ENCODE results near the gene ZSCAN30. TPM values are rescaled to one million over a fixed set of nuclear protein-coding genes. Genes with fewer than 3 reads are reported as not detected.

ZSCAN30 gene
- total RNA-seq, 1 experiment from 2014 or later, result 4.8 TPM

DNA sequence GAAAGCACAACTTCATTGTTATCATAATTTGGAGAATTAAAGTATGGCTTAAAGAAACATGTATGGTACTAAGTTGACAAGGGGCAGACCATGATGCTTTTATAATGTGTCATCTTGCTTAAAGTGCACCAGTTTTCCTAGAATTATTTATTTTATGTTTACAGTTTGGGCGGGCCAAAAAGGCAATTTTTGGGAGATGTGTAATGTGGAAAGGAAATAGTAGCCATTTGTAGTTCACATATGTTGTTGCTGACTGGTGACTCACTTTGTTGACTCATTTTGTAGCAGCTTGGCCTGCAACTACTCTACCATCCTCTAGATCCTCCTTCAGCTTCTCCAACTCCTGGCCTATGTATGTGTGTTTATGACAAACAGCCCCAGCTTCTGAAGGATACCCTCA lies 7.7 kb downstream of the ZSCAN30 start:
- peak; percentile 22 for DNase-seq (ENCODE audit: low spot score)

DNA sequence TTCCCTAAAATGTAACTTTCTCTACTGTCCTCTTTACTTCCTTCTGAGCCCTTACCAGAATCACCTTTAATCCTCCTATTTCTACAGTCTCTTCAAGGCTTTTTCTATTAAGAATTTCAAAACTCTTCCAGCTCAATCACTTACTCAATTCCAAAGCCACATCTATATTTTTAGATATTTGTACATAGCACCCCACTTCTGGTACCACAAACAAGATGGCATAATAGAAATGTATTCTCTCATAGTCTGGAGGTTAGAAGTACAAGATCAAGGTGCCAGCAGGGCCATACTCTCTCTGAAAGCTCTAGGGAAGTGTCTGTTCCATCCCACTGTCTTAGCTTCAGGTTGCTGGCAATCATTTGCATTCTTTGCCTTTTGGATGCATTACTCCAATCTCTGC lies 11.1 kb downstream of the ZSCAN30 start:
- no peak for DNase-seq (ENCODE audit: low spot score)

DNA sequence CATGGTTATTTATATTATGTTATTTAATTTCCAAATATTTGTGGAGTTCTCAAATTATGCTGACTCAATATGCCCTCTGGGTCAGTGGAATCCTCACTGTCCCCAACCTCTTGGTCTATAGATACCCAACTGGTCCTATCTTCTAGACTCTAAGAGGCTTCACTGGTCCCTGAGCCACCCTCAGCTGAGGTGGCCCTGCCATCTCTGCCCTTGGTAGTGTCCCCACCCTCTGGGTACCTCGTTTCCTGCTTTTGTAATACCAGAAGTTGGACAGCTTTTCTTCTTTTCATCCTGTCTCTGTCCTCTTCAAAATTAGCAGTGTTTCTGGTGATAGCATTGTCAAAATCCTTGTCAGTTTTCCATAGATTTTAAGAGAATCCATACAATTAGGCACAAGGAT lies 11.9 kb downstream of the ZSCAN30 start:
- no peak for DNase-seq (ENCODE audit: low spot score)

DNA sequence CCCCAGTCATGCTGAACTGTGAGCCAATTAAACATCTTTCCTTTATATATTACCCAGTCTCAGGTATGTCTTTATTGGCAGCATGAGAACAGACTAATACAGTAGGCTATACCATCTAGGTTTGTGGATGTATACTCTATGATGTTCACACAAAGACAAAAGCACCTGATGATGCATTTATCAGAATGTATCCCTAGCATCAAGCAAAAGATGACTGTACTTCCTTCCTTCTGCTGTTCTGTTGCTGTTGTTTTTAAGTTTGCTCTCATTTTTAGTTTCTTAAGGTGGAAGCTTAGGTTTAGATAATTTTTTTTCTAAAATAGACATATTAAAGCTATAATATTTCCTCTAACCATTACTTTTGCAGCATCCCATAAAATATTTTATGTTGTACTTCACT lies 12.4 kb downstream of the ZSCAN30 start:
- DNase-seq (ENCODE audit: low spot score), result no peak

DNA sequence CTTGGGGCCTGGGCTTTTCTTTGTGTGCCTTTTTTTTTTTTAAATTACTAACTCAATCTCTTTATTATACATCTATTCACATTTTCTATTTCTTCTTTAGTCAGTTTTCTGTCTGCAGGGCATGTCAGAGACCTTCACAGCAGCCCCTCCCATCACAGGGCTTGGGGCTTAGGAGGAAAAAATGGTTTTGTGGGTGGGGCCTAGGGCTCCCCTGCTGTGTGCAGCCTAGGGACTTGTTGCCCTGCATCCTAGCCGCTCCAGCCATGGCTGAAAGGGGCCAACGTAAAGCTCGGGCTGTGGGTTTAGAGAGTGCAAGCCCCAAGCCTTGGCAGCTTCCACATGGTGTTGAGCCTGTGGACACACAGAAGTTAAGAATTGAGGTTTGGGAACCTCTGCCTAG lies 13.8 kb downstream of the ZSCAN30 start:
- DNase-seq (ENCODE audit: low spot score), result no peak

DNA sequence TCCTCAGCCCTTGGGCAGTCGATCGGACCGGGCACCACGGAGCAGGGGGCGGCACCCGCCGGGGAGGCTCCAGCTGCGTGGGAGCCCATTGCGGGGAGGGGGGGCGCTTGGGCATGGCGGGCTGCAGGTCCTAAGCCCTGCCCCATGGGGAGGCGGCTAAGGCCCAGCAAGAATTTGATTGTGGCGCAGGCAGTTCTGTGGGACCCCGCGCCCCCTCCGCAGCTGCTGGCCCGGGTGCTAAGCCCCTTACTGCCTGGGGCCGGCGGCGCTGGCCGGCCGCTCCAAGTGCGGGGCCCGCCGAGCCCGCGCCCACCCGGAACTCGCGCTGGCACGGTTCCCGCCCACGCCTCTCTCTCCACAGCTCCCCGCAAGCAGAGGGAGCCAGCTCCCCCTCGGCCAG lies 18.4 kb downstream of the ZSCAN30 start:
- DNase-seq (ENCODE audit: low spot score), result no peak

DNA sequence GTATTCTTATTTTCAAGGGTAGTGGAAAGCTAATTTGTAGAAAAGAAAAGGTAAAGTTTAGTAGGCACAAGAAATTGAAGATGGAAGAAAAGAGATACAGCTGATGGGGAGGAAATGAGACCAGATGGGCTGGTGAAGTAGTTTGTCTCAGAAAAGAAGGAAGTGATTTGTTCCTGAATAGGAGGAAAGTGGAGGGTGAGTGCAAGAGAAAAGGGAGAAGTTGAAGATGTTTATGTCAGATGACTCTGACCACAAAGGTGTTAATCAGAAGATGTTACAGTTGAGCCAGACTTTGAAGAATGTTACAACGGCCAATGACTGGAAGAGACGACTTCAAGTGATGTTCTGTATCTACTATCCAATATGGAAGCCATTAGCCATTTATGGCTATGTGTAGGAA lies 21.2 kb downstream of the ZSCAN30 start:
- no peak for DNase-seq (ENCODE audit: low spot score)

DNA sequence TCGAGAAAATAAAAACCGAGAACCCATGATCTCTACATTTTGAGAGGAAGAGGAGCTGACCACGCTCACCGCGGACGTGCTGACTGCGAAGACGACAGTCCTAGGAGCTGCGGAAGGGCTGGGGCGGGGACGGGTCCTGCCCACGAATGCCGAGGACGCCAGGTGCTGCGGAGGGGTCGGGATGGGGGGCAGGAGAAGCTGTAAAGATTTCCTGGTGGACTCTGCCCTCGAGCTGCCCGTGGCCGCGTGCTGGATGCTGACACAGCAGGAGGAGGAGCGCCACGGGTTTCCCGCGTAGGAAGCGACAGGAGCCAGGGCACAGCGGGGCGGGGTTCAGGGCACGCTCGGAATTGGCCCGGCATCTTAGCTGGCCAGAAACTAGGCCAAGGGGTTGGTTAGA lies 22.2 kb downstream of the ZSCAN30 start:
- no peak for DNase-seq (ENCODE audit: low spot score)

DNA sequence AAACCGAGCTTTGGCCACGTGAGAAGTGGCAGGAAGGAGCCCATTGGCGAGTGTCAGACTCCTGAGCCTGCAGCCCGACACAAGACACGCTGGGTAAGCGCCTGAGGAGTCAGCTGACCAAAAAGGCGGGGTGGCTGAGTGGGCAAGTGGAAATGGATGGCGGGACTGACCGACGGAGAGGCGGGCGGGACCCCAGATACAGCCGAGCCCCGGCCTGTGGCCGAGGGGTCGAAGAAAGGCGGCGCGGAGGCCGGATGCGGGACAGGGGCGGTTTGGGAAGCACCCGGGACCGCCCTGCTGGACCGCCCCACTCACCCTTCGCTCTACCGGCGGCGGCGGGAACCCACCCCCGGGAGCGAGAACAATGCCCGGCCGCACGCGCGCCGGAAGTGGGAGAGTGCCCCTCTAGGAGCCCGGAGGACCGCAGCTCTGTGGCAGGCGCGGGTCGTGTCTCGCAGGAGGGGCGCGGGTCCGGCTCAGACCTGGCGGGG lies 22.8 kb downstream of the ZSCAN30 start:
- no peak for DNase-seq (ENCODE audit: low spot score)

DNA sequence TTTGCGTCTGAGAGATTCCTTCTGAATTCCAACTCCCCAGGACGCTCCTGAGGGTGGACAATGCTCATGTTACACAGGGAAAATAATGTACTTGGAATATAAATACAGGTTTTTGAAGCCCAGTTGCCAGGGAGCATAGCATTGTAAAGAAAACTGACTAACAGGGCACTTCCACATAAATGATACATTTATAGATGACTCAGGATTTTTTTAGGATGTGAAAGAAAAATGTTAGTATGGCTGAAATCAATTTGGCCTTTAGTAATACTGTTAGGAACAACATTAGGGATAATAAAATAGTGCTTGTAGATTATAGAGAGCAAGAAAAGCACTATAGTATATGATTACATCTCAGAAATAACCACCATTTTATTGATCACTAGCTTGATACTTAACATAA lies 25.6 kb downstream of the ZSCAN30 start:
- no peak for DNase-seq (ENCODE audit: low spot score)

DNA sequence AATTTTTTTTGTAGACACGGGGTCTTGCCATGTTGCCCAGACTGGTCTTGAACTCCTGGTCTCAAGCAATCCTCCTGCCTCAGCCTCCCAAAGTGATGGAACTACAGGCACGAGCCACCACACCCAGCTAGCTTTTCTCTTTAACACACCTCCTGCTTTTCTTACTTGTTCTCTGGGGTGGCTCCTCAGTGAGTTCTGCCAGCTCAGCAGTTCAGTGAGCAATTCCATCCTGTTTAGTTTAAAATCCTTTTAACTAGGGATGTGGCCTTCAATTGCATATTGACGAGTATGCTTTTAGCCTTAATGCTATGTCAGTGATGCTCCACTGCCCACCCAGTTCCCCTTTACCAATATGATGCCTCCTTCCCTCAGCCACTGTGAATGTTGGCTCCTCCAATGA lies 33.1 kb downstream of the ZSCAN30 start:
- no peak for DNase-seq (ENCODE audit: low spot score)

DNA sequence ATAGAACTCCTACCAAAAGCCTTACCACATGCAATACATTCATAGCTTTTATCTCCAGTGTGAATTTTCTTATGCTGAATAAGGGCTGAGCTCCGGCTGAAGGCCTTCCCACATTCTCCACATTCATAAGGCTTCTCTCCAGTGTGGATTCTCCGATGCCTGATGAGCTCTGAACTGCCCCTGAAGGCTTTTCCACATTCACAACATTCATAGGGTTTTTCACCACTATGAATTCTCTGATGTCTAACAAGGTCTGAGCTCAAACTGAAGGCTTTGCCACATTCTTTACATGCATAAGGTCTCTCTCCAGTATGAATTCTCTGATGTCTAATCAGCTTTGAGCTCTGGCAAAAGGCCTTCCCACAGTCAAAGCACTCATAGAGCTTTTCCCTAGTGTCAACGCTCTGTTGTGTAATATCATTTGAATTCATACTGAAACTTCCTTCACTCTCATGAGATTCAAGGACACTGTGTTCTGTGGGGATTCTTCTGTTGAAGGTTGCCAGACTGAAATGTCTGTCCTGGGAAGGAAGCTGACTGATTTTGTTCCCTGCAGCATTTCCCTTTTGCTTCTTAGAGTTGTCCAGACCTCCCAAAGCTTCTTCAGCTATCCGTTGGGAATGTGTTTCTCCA lies 36.3 kb downstream of the ZSCAN30 start:
- DNase-seq (ENCODE audit: low spot score), result no peak

DNA sequence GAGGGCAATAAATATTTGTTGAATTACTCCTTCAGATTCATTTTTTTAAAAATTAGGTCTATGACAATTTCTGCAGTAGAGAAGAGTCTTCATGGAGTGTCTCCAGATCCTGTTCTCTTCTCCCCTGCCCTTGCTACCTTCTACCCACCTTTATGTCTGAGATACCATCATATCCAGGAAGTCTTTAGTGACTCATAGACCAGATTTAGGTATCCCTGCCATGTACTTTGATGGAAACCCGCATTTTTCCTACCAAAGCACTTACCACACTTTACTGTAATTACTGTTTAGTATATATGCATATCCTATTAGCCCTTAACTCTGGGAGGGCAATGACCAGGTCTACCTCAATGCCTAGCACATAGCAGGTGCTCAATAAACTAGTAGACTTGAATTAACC lies 37.6 kb downstream of the ZSCAN30 start:
- no peak for DNase-seq (ENCODE audit: low spot score)

DNA sequence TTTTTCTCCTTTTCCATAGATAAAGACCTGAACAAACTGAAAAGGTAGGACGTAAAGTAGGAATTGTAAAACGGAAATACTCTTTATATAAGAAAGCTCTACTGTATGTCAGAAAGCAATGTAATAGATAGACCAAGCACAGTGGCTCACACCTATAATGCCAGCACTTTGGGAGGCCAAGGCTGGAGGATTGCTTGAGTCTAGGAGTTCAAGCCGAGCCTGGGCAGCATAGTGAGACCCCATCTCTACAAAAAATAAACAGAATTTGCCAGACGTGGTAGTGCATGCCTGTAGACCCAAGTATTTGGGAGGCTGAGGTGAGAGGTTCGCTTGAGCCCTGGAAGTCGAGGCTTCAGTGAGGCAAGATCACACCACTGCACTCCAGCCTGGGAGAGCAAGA lies 41.6 kb downstream of the ZSCAN30 start:
- DNase-seq (ENCODE audit: low spot score), result no peak

DNA sequence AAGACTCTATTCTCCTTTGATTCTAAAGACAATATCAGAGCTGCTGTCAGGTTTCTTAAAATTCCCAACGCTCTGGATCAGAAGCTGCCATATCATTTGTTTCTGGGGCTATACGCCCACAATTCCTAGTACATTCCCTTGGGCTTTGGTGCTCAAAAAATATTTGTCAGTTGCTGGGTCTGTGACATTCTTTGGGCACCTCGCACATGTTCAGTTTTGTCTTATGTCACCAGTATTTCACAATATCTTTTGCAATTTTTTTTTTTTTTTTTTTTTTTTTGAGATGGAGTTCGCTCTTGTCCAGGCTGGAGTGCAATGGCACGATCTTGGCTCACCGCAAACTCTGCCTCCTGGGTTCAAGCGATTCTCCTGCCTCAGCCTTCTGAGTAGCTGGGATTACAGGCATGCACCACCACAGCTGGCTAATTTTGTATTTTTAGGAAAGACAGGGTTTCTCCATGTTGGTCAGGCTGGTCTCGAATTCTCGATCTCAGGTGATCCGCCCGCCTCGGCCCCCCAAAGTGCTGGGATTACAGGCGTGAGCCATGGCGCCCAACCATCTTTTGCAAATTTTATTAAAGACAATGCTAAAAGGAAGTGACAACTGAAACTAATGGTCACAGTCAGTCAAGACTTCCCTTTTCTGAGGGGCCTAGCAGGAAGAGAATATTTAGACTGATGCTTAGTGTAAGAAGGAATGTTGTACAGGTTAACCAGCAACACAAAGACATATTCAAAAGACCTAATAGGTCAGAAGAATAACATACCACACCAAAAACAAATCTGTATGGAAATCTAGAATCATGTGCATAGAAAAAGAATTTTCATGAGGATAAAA lies 42.4 kb downstream of the ZSCAN30 start:
- DNase-seq (ENCODE audit: low spot score), result no peak

DNA sequence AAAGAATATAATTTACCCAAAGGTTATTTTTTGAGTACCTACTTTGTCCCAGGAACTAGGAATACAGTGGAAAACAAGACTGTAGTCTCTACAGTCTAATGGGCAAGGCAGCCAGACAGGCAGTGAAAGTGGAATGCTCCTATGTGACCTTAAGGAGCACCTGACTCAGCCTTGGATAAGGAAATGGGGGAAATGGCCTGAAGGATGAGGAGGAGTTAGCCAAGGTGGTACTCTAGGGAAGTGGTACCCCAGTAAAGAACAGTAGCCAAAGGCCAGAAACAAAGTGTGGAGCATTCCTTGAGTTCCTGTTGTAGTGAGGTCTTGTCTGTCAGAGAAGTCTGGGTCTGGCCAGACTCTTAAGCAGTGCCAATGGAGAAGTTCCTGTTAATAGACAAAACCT lies 43.2 kb downstream of the ZSCAN30 start:
- DNase-seq (ENCODE audit: low spot score), result no peak

DNA sequence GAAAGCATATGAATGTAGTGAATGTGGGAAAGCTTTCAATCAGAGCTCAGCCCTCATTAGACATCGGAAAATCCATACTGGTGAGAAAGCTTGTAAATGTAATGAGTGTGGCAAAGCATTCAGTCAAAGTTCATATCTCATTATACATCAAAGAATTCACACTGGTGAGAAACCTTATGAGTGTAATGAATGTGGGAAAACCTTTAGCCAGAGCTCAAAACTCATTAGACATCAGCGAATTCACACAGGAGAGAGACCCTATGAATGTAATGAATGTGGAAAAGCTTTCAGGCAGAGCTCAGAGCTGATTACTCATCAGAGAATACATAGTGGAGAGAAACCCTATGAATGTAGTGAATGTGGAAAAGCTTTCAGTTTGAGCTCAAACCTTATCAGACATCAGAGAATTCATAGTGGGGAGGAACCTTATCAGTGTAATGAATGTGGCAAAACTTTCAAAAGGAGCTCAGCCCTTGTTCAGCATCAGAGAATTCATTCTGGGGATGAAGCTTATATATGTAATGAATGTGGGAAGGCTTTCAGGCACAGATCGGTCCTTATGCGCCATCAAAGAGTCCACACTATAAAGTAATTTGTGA lies 44.2 kb downstream of the ZSCAN30 start:
- no peak for DNase-seq (ENCODE audit: low spot score)

DNA sequence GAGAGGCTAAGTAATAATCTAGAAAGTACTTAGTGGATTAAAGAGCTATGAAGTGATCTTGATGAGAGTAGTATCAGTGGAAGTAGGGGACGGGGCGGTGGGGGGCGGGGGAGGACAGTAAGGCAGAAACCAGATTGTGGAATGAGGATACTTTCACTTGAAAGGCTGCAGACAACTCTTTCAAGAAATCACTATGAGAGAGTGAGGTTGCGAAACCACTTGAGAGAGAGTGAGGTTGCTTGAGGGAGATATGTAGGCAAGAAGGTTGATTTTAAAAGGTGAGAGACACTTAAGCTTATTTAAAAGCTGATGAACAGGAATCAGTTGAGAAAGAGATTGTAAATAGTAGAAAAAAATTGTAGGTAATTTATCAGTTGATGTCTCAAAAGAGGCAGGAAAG lies 45.4 kb downstream of the ZSCAN30 start:
- DNase-seq (ENCODE audit: low spot score), result no peak

DNA sequence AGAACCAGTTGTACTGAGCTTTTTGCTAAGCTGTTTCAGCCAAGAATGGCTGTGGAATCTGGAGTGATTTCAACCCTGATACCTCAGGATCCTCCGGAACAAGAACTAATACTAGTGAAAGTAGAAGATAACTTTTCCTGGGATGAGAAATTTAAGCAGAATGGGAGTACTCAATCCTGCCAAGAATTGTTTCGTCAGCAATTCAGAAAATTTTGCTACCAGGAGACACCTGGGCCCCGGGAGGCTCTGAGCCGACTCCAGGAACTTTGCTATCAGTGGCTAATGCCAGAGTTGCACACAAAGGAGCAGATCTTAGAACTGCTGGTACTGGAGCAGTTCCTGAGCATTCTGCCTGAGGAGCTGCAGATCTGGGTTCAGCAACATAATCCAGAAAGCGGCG lies 47.6 kb downstream of the ZSCAN30 start:
- DNase-seq (ENCODE audit: low spot score), result no peak

DNA sequence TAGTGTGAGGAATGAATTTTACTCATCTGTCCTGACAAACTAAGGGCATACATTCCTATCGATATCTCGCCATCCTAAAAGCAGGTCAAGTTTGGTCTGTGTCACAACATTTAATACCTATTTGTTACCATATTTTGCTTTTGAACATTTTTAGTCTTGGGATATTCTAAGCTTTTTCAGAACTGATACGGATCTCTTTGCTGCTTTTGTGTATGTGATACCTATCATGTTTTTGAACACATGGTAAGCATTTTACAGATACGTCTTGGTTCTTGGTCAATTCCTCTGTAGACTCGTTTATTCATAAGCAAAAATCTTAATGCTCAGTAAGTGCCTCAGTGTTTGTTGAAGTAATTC lies 48.6 kb downstream of the ZSCAN30 start:
- DNase-seq (ENCODE audit: low spot score), result no peak

DNA sequence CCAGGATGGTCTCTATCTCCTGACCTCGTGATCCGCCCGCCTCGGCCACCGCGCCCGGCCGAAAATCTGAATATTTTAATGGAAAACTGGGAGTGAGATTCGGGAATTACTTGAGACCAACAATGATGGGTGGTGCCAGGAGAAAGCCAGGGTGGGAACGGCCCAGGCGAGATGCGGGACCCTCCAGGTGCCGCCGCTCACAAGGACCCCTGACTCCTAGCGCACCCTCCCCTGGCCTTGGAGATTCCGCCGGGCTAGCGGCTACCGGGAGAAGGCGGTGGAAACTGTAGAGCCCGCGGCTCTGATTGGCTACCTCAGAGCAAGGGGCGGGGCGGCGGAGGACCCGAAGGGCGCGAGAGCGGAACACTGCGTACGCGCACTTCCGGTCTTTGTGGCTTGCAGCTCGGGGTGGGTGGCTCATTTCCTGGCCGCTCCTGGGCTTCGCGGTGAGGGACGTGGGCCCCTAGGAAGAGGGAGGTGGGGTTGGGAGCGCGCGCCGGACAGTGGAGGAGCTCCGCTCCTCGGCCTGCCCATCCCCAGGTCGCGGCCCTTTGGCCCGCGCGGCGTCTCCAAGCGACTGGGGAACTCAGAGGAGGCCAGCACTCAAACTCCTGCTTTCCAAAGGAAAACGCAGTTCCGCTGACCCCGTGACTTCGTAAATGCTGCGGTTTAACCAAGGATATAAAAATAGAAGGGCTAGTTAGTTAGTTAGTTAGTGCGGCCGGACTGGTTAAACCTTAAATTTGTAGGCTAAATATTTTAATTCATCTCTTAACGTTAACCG lies 49.2 kb downstream of the ZSCAN30 start, which contains the start of gene ZNF397:
TSS of gene ZNF397 (plus strand) at position 371 of the 784 bp plus-strand sequence. CDS start 1,437 bp downstream, outside the sequence.
- peak; percentile 96 for DNase-seq (ENCODE audit: low spot score)

DNA sequence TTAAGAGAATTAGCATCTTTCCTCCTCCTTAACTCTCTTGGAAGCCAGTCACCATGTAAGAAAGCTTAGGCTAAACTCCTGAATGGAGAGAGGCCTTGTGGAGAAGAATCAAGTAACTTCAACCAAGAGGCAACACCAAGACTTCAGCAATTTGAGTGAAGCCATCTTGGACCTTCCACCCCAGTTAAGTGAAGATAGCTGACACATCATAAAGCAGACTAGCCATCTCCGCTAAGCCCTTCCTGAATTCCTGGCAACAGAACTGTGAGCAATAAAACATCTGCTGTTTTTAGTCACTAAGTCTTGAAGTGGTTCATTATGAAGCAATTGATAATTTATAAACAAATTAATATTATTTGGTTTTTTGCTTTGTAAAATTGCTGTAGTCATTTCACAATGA lies 50.7 kb downstream of the ZSCAN30 start:
- no peak for DNase-seq (ENCODE audit: low spot score)
